Activated CD8-positive, alpha-beta memory T cell treated with anti-CD3 and anti-CD28 coated beads for 48 hours (primary cell): Measurements from ENCODE around the gene AGAP1.

Experiments
- DNase-seq, 3 experiments: peaks; one replicate each; pipeline ENCODE4 v3.0.0-alpha.2; 2020; ENCODE audit warnings: low read depth in 2 of 3, low spot score in 2 of 3

Gene AGAP1

DNA sequence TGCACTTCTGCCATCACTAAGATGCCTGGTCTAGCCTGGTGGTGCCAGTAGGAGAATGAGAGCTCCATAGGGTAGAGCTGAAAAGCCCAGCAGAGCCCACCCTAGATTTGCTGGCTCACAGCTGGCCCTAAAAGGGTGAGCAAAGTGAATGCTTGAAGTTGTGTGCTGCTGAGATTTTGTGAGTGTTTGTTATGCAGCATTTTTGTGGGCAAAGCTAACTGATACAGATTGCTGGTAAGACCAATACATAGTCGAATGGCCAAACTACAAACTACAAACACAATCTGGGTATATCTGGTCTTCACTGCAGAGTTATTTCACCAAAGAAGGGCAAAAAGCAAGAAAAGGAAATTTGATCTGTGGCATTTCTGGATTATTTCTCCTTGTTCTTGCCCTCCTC lies 7.1 kb upstream of the AGAP1 start:
- no peak for DNase-seq

DNA sequence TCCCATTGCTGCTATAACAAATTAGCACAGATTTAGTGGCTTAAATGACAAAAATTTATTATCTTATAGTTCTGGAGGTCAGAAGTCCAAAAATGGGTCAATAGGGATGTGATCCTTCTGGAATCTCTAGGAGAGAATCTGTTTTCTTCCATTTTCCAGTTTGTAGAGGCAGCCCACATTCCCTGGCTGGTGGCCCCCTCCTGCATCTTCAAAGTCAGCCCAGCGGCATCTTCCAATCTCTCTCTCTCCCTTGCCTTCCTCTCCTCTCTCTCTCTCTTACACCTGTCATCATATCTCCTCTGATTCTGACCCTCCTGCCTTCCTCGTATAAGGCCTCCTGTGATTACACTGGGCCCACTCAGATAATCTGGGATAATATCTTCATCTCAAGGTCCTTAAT lies 3.9 kb upstream of the AGAP1 start:
- DNase-seq = no peak

DNA sequence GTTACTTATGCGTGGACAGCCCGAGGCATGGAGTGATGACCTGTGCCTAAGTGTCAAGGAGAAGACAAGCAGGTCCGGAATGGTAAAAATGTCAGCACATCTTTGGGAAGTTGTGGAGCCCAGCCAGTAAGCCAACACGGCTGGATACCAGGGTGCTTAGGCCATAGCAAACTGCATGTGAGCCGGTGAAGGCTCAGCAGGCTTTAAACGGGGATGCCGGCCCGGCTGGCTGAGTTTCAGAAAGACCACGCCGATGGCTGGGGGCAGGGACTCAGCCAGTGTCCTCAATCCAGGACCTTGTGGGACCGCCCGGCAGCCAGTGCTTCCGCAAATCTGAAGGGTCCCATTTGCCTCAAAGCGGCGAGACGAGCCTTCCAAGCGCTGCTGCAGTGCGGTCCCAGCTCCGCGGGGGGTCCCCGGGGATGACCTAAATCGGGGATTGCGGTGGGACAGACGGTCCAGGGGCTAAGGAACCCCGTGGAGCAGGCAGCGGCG lies 946 bp upstream of the AGAP1 start:
- no peak for DNase-seq

DNA sequence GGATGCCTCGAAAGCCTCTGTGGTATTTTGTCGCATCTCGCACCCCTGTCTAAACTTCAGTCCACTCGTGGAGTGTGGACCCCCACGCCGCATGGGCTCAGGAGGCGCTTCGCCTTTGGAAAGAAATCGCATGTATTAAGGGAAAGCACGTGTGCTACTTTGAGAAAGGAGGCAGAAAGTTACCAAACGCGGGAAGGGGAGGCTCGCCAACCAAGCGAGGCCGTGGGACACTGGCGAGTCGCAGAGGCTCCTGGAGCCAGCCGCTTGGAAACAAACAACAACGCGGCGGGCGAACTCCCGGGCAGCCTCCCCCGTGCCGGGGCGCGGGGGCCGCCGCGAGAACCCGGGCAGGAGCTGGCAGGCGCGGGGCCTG lies 455 bp upstream of the AGAP1 start:
- DNase-seq = no peak

GRCh38 chr2:235494716-235495372 lies 1.0 kb downstream of the AGAP1 start:
- no peak for DNase-seq

- DNase-seq = no peak
Measured at GRCh38 chr2:235495373-235496238, 1.8 kb downstream of the AGAP1 start.

GRCh38 chr2:235496239-235496621 lies 2.4 kb downstream of the AGAP1 start:
- DNase-seq = no peak

GRCh38 chr2:235497096-235497495 lies 3.3 kb downstream of the AGAP1 start:
- no peak for DNase-seq

DNA sequence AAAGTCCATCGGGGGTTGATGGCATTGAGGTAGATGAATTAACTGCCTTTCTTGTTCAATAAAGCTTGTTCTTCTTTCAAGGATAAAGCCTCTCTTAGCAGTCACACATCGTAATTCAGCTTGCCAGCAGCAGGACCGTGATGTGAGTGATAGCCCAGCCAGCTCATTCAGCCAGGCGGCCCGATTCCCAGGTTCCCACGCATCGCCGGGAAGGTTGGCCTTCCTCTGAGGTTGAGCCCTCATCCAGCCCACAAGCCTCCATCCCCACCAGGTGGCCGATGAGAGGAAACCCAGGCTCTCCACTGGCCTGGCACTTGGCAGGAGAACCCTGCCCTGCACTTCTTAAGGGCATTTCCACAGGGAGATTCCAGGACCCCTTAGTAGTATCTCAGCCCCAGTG lies 4.7 kb downstream of the AGAP1 start:
- no peak for DNase-seq

GRCh38 chr2:235498946-235499812 lies 5.3 kb downstream of the AGAP1 start:
- no peak for DNase-seq

DNA sequence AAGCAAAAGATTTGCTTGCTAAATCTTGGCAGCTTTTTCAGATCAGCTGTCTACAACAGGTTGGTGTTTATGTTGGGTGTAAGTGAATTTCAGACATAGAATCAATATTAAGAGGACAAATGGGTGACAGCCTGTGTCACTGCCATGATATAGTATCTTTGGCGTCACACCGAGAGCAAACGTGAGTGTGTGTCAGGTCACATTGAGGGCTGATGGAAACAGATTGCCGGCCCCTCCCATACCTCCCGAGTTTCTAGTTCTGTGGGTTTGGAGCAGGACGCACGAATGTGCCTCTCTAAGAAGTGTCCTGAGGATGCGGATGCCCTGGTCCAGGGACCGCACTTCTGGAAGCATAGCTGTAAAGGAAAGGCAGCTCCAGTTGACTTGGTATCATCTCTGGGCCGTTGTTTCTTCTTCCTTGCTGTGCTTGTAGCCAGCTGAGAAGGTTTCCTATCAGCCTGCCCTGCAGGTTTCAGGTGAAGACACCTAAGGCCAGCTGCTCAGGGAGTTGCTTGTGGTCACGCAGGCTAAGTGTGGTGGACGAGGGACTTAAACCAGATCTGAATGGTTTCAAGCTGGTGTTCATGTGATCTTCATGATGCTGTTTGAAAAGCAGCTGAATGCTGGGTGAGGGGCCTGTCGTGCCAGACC lies 6.4 kb downstream of the AGAP1 start:
- no peak for DNase-seq

DNA sequence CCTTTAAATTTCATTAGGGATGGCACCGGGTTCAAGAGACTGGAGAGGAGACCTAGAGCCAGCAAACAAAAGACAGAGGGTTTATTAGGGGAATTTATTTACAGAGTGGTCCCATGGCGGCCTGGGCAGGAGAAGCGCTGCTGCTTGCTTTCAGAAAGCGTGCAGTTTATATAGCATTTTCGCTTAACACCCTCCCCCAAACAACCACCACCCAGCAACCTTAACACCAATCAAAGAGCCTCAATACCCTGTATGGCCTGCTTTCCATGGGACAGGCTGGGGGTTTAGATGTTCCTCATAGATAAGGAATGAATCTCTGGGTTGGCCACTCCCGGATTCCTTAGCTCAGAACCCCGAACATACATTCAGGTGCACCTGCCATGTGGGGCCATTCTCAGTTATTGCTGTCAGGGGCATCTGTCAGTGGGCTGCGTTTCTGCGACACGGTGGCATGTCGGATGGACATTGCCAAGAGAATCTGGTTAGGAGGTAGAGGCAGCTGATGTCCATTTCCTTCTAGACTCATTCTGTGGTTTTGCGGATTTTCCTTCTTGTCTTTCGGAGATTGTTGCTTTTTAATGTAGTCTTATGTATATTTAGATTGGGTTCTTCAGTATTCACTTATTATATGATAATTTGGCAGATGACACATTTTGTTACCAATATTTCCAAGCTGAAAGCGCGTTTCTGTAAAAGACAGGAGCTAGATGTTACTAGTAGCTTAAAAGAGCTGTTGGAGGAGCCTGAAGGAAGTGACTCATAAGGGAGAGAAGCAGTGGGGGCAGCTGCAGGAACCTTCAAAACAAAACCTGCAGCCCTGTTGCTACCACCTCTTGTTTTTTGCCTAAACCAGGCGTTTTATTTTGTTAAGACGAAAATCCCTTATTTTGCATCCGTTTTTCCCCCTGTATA lies 7.2 kb downstream of the AGAP1 start:
- DNase-seq = no peak

- DNase-seq = no peak
Measured at GRCh38 chr2:235501673-235502031, 7.8 kb downstream of the AGAP1 start.

DNA sequence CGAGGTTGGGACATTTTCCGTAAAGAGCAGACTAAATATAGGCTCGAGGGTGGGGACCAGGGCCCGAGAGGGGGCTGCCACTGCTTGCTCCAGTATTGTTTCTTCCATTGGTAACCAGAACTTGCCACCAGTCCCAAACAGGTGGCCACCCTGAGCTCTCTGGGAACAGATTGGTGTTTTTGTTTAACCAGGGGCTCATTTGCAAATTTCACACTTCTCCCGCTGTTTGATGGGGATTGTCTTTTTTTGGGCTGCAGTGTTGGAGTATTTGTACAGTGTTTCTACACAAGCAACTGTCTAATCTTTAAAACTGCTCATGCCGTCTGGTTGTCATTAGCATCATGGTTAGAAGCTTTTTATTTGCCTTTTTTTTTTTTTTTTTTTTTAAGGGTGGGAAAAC lies 8.5 kb downstream of the AGAP1 start:
- no peak for DNase-seq

GRCh38 chr2:235504441-235505180 lies 10.8 kb downstream of the AGAP1 start:
- DNase-seq = no peak

GRCh38 chr2:235505181-235505741 lies 11.4 kb downstream of the AGAP1 start:
- DNase-seq = no peak

DNA sequence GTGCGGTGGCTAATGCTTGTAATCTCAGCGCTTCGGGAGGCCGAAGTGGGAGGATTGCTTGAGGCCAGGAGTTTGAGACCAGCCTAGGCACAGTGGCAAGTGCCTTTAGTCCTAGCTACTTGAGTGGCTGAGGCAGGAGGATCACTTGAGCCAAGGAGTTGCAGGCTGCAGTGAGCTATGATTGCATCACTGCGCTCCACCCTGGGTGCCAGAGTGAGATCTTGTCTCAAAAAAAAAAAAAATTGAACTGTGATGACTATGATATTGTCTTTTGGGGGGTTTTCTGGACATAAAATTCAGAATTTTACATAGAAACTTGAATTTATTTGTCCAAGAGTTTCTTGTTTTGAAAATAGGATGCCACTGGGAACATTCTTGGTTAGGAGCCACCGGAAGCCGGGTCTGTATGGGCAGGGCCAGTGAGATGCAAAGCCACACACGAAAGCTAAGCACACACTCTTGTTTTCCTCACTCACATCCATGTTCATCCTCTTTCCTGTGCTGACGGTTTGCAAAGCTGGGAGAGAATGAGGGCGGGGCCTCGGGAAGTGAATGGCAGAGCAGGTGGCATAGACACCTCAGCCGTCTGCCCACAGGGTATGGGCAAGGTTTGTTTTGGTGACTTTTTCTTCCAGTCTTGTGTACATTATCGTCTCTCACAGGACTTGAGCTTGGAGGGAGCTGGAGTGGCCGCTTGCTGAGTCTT lies 12.6 kb downstream of the AGAP1 start:
- DNase-seq = no peak

GRCh38 chr2:235506997-235507615 lies 13.3 kb downstream of the AGAP1 start:
- no peak for DNase-seq
